Liver (tissue), 9 donors: ENCODE data around the gene TMEM234. TPM values are rescaled to one million over a fixed set of nuclear protein-coding genes. Genes with fewer than 3 reads are reported as not detected.

ENCODE experiments used
- DNase-seq: peaks from one replicate; pipeline ENCODE4 v3.0.0-alpha.2; 2017; ENCODE audit warnings: low spot score
- H3K27ac ChIP-seq, 2 donors: one replicate each; pipeline ENCODE4 v1.7.0; 2013; ENCODE audit warnings: inconsistent platforms in 2 of 2, low read length in 2 of 2, control low read depth in 1 of 2, low read depth in 1 of 2, mild to moderate bottlenecking in 1 of 2
- H3K27me3 ChIP-seq, 4 donors: one replicate each; pipeline versions ENCODE4 v1.6.1 to v1.7.0; 2013; ENCODE audit warnings: low read length in 3 of 4, inconsistent platforms in 1 of 4, mild to moderate bottlenecking in 1 of 4, moderate library complexity in 1 of 4; ENCODE audit not compliant: control insufficient read depth in 4 of 4, insufficient read depth in 4 of 4
- H3K36me3 ChIP-seq, 4 donors: one replicate each; pipeline versions ENCODE4 v1.6.1 to v1.7.0; 2013; ENCODE audit warnings: low read length in 3 of 4, mild to moderate bottlenecking in 3 of 4, low read depth in 1 of 4, moderate library complexity in 1 of 4; ENCODE audit not compliant: control insufficient read depth in 4 of 4, insufficient read depth in 3 of 4
- H3K4me1 ChIP-seq, 4 donors: one replicate each; pipeline versions ENCODE4 v1.6.1 to v1.7.0; 2013; ENCODE audit warnings: low read length in 3 of 4, mild to moderate bottlenecking in 3 of 4, moderate library complexity in 1 of 4; ENCODE audit not compliant: control insufficient read depth in 4 of 4, insufficient read depth in 4 of 4
- H3K4me3 ChIP-seq, 3 donors: one replicate each; pipeline versions ENCODE4 v1.6.1 to v1.7.0; 2013; ENCODE audit warnings: low read length in 3 of 3, control low read depth in 1 of 3, low read depth in 1 of 3, mild to moderate bottlenecking in 1 of 3
- H3K9ac ChIP-seq, 2 donors: one replicate each; pipeline ENCODE4 v1.7.0; 2013; ENCODE audit warnings: low read length in 2 of 2, mild to moderate bottlenecking in 2 of 2, moderate library complexity in 2 of 2, control low read depth in 1 of 2, low read depth in 1 of 2
- H3K9me3 ChIP-seq, 4 donors: one replicate each; pipeline versions ENCODE4 v1.6.1 to v1.7.0; 2013; ENCODE audit warnings: low read length in 3 of 4; ENCODE audit not compliant: control insufficient read depth in 4 of 4
- ATF3 ChIP-seq: IDR thresholded peaks from 2 replicates; pipeline ENCODE4 v1.6.1; 2016; ENCODE audit warnings: antibody characterized with exemption
- CTCF ChIP-seq: fragments of 150-350 bp; IDR thresholded peaks from 2 replicates; pipeline ENCODE4 v1.5.1; 2017; ENCODE audit warnings: improper control_type of control experiment, low read depth, low read length; ENCODE audit not compliant: missing input control
- EGR1 ChIP-seq, 2 donors: IDR thresholded peaks; 2 replicates each; pipeline ENCODE4 v1.6.1; 2016 to 2018; ENCODE audit warnings: antibody characterized with exemption in 2 of 2, low read depth in 2 of 2
- FOXA1 ChIP-seq: IDR thresholded peaks from 2 replicates; pipeline ENCODE4 v1.6.1; 2016; ENCODE audit warnings: antibody characterized with exemption
- FOXA2 ChIP-seq: IDR thresholded peaks from 2 replicates; pipeline ENCODE4 v1.6.1; 2016; ENCODE audit warnings: antibody characterized with exemption
- GABPA ChIP-seq, 2 donors: IDR thresholded peaks in 1 of 2; conservative IDR thresholded peaks in 1 of 2; 2 replicates each; pipeline ENCODE4 v1.6.1; 2016; ENCODE audit warnings: antibody characterized with exemption in 2 of 2, mild to moderate bottlenecking in 1 of 2, moderate library complexity in 1 of 2
- HNF4A ChIP-seq, 2 donors: conservative IDR thresholded peaks; 2 replicates each; pipeline ENCODE4 v1.6.1; 2016; ENCODE audit warnings: antibody characterized with exemption in 2 of 2, mild to moderate bottlenecking in 2 of 2
- HNF4G ChIP-seq: IDR thresholded peaks from 2 replicates; pipeline ENCODE4 v1.6.1; 2016; ENCODE audit warnings: antibody characterized with exemption
- JUND ChIP-seq, 2 donors: IDR thresholded peaks; 2 replicates each; pipeline ENCODE4 v1.6.1; 2016; ENCODE audit warnings: antibody characterized with exemption in 2 of 2
- MAX ChIP-seq: IDR thresholded peaks from 2 replicates; pipeline ENCODE4 v1.6.1; 2016; ENCODE audit warnings: antibody characterized with exemption
- NR2F2 ChIP-seq: IDR thresholded peaks from 2 replicates; pipeline ENCODE4 v1.6.1; 2016; ENCODE audit warnings: antibody characterized with exemption
- RAD21 ChIP-seq, 2 donors: IDR thresholded peaks; 2 replicates each; pipeline ENCODE4 v1.6.1; 2016; ENCODE audit warnings: antibody characterized with exemption in 2 of 2, mild to moderate bottlenecking in 2 of 2
- REST ChIP-seq: IDR thresholded peaks from 2 replicates; pipeline ENCODE4 v1.6.1; 2016; ENCODE audit warnings: antibody characterized with exemption, mild to moderate bottlenecking
- RXRA ChIP-seq, 2 donors: IDR thresholded peaks; 2 replicates each; pipeline ENCODE4 v1.6.1; 2017 to 2018; ENCODE audit warnings: antibody characterized with exemption in 2 of 2, mild to moderate bottlenecking in 1 of 2
- SP1 ChIP-seq: IDR thresholded peaks from 2 replicates; pipeline ENCODE4 v1.6.1; 2018; ENCODE audit warnings: antibody characterized with exemption, mild to moderate bottlenecking
- TAF1 ChIP-seq: conservative IDR thresholded peaks from 2 replicates; pipeline ENCODE4 v1.6.1; 2016; ENCODE audit warnings: antibody characterized with exemption, mild to moderate bottlenecking
- YY1 ChIP-seq: IDR thresholded peaks from 2 replicates; pipeline ENCODE4 v1.6.1; 2016; ENCODE audit warnings: antibody characterized with exemption, mild to moderate bottlenecking
- ZBTB33 ChIP-seq: IDR thresholded peaks from 2 replicates; pipeline ENCODE4 v1.6.1; 2016; ENCODE audit warnings: antibody characterized with exemption
- WGBS: extraction: QIAGEN DNeasy Blood & Tissue Kit; methylation state at CpG from one replicate; pipeline ENCODE4 v1.1.7; 2013; 5-methylcytosine and 5-hydroxymethylcytosine counted together
- polyA plus RNA-seq, 2 donors: library from polyadenylated mRNA; stranded (reverse) in 1 of 2; unstranded in 1 of 2; fragments of 200-250 nt in 1 of 2; fragments of >200 nt in 1 of 2; fragmentation: Nextera tagmentation in 1 of 2; extraction: Ambion mirVana in 1 of 2; gene quantifications; one replicate each; pipeline versions ENCODE4 v1.2.1 to v1.2.3, GENCODE V29; 2013 to 2015
- total RNA-seq, 2 donors: library from RNA; depleted of rRNA; stranded (reverse); fragments of >200 nt; gene quantifications; one replicate each; pipeline ENCODE4 v1.2.3, GENCODE V29; 2014
- donor health status: healthy.
- donor health status: healthy.
- donor health status: healthy.
- donor health status: healthy.
- donor health status: healthy.

The TMEM234 gene
- total and polyA plus RNA-seq, 4 donors, result 5.4 to 6.8 (median 6.1) TPM

GRCh38 chr1:32180186-32181060, 41.7 kb downstream of the TMEM234 start:
- Histone ChIP-seq H3K4me1 (peaks cover 19 to 47% (median 40%) of the 10 kb centered on the region in 4 donors), H3K4me3 (peak overlapping the region; percentile 68 to 87 (median 78)), H3K27me3 (no peaks in the 10 kb centered on the region), H3K36me3 (peaks cover 4 to 19% (median 14%) of the 10 kb centered on the region in 4 donors), H3K27ac (peak overlapping the region; percentile 87 to 98), H3K9me3 (no peaks in the 10 kb centered on the region), H3K9ac (peak overlapping the region; percentile 66 to 95)
- TF ChIP-seq HNF4A (conservative IDR thresholded peaks at IDR 0.05) (no peak), HNF4G (no peak), SP1 (no peak), RXRA (IDR thresholded peaks at IDR 0.05) (no peak), ATF3 (no peak), MAX (no peak), EGR1 (IDR thresholded peaks at IDR 0.05; ENCODE audit: low read depth in 2 of 2) (no peak), TAF1 (no peak)
- 7% methylated on average over 36 of the region's 36 CpGs for WGBS
- peak; percentile 46 for DNase-seq

- H3K4me1 ChIP-seq, result peaks cover 19 to 47% (median 40%) of the 10 kb centered on the region in 4 donors
- H3K9me3 ChIP-seq, result no peaks in the 10 kb centered on the region
- H3K36me3 ChIP-seq, result peaks cover 3 to 13% (median 9%) of the 10 kb centered on the region in 4 donors
- under 1% methylated on average over 79 of the region's 79 CpGs for WGBS
- H3K27ac ChIP-seq, result peak within 1 kb of the TSS; percentile 87 to 98
- peak within 1 kb of the TSS; percentile 68 to 87 (median 78) for H3K4me3 ChIP-seq
- no peaks in the 10 kb centered on the region for H3K27me3 ChIP-seq
- peak within 1 kb of the TSS; percentile 66 to 95 for H3K9ac ChIP-seq
- peak; percentile 92 for DNase-seq
- peak; percentile 15 for TF ChIP-seq FOXA1
- TF ChIP-seq MAX, result peak; percentile 39
- no peak for TF ChIP-seq CTCF
- peak in 1 of 2 donors; percentile 79 for TF ChIP-seq GABPA (IDR thresholded peaks at IDR 0.05 in 1 of 2, conservative IDR thresholded peaks at IDR 0.05 in 1 of 2)
- no peak for TF ChIP-seq FOXA2
- TF ChIP-seq RXRA (IDR thresholded peaks at IDR 0.05), result peak in 1 of 2 donors; percentile 27
- peak in 1 of 2 donors; percentile 29 for TF ChIP-seq RAD21 (IDR thresholded peaks at IDR 0.05)
- peak; percentile 80 for TF ChIP-seq YY1
- TF ChIP-seq ZBTB33, result peak; percentile 51
- TF ChIP-seq ATF3, result no peak
- TF ChIP-seq HNF4G, result no peak
- peak; percentile 74 for TF ChIP-seq SP1
- peak; percentile 35 for TF ChIP-seq NR2F2
- no peak for TF ChIP-seq TAF1
- peak in 1 of 2 donors; percentile 37 for TF ChIP-seq EGR1 (IDR thresholded peaks at IDR 0.05; ENCODE audit: low read depth in 2 of 2)
- TF ChIP-seq REST, result peak; percentile 54
- peak in 1 of 2 donors; percentile 31 for TF ChIP-seq HNF4A (conservative IDR thresholded peaks at IDR 0.05)
- TF ChIP-seq JUND (IDR thresholded peaks at IDR 0.05), result no peak
Observed at GRCh38 chr1:32179443-32180185, 42.5 kb downstream of the TMEM234 start, which contains the start of gene TXLNA. TXLNA (plus strand) TSS chr1:32179675; CDS start chr1:32180346, 671 bp downstream.
